Motor neuron (in vitro differentiated cells): Measurements from ENCODE around the gene MYMK. TPM values are rescaled to one million over a fixed set of nuclear protein-coding genes. Genes with fewer than 3 reads are reported as not detected.

Experiments used
- ATAC-seq, 8 experiments: fragments of 200-7000 bp; cut with Tn5 transposase; replicated peaks in 6 of 8; 2 replicates each; pipeline ENCODE4 v1.8.0; 2021; ENCODE audit warnings: mild to moderate bottlenecking in 8 of 8, moderate library complexity in 8 of 8
- H3K27ac ChIP-seq, 2 donors: fragments of 250-450 bp; sonication (Bioruptor Pico); 2 replicates each; pipeline ENCODE4 v1.9.0; 2021; ENCODE audit warnings: antibody characterized with exemption in 2 of 2, mild to moderate bottlenecking in 2 of 2, moderate library complexity in 1 of 2
- H3K4me1 ChIP-seq, 2 donors: fragments of 250-450 bp; sonication (Bioruptor Pico); replicated peaks in 1 of 2; 2 replicates each; pipeline ENCODE4 v1.6.1; 2021; ENCODE audit warnings: antibody characterized with exemption in 2 of 2, mild to moderate bottlenecking in 2 of 2, moderate library complexity in 1 of 2
- H3K4me3 ChIP-seq, 5 donors: fragments of 250-450 bp; sonication (Bioruptor Pico); 2 replicates each; pipeline ENCODE4 v1.9.0; 2021; ENCODE audit warnings: antibody characterized with exemption in 5 of 5, mild to moderate bottlenecking in 5 of 5, moderate library complexity in 4 of 5
- WGBS, 10 experiments: fragments of 450-650 bp; shearing (Covaris generic); methylation state at CpG; one replicate each; pipeline ENCODE4 v1.0.0; 2022; 5-methylcytosine and 5-hydroxymethylcytosine counted together
- in situ Hi-C, 9 experiments: fragments of 400-800 bp; cut with MboI; loops; one replicate each; pipeline ENCODE4 v1.15.0; 2021; ENCODE audit warnings: low sequenced_read_pairs in 9 of 9, low pct_unique_long_range_greater_than_20kb in 2 of 9; ENCODE audit not compliant: unreplicated experiment in 9 of 9
- total RNA-seq, 8 experiments: library from RNA; unstranded; fragments of 300-600 nt; gene quantifications; 2 replicates each; pipeline versions ENCODE4 v1.2.3 to v1.2.4, GENCODE V29; 2022

MYMK gene
- total RNA-seq, 8 experiments from 2014 or later: not detected

DNA sequence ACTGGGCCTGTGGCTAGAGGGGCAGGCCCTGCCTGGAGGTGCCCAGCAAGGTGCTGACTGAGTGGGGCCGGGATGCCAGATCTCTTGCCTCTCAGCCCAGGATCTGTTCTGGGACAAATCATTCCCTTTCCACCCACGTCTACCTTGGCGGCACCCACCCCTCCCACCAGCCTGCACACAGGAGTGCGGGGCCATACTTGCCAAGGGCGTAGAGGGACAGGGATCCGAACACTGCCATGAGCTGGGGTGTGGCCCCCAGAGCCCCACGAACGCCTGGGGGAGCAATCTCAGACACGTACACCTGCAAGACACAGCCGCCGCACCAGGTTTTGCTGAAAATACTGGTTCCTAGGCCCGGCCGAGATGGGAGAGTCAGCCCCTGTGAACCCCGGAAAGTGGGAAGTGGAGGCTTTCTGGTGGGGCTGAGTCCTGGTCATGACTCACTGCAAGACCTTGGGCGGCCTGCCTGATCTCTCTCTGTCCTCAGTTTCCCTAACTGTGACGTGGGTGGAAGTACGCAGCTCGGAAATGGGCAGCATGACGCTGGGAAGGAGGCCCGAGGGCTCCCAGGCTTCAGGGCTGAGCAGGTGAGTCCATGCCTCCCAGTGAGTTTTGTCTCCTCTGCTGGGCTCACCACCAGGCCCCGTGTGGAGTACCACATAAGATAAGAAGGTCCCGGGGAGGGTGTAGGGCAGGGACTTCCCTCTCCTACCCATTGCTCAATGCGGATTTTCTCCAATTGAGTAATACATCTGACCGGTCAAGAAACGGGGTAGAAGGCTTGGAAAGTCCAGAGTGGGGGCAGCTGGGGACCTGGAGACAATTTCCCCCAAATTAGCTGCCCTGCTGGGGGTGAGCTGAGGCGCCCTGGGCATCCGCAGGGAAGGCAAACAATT is 48.5 kb downstream of the MYMK start:
- 76 to 100% (median 91%) methylated on average over 1 to 7 of the region's 27 CpGs; no CpG with 5 or more reads in 4 of the 10 experiments for WGBS, 10 experiments
- no peak overlapping the region for H3K27ac ChIP-seq
- no peak overlapping the region for H3K4me3 ChIP-seq
- H3K4me1 ChIP-seq: peaks cover 11 to 13% of the 10 kb centered on the region in 2 donors
- in situ Hi-C loops: loop anchor here in 5 of 9 experiments (25.0 kb wide), 3 partner anchors 289 to 464 kb away; partner anchors contain the start of gene GTF3C5 (in 2 of the 5)
- ATAC-seq: no peak

GRCh38 chr9:133475292-133476012 is 49.3 kb downstream of the MYMK start:
- Histone ChIP-seq H3K4me3 (no peak overlapping the region), H3K27ac (no peak overlapping the region), H3K4me1 (peaks cover 11 to 13% of the 10 kb centered on the region in 2 donors)
- no peak for ATAC-seq
- in situ Hi-C loops: loop anchor here in 5 of 9 experiments (25.0 kb wide), 3 partner anchors 288 to 463 kb away; partner anchors contain the start of gene GTF3C5 (in 2 of the 5)
- WGBS, 10 experiments: 87 to 100% (median 99%) methylated on average over 1 to 14 of the region's 27 CpGs; no CpG with 5 or more reads in 6 of the 10 experiments

GRCh38 chr9:133474853-133475252 is 49.9 kb downstream of the MYMK start:
- H3K4me3 ChIP-seq: no peak overlapping the region
- 98 to 100% methylated on average over 1 to 5 of the region's 20 CpGs; no CpG with 5 or more reads in 8 of the 10 experiments for WGBS, 10 experiments
- H3K4me1 ChIP-seq: peaks cover 11 to 12% of the 10 kb centered on the region in 2 donors
- in situ Hi-C loops: loop anchor here in 5 of 9 experiments (25.0 kb wide), 3 partner anchors 288 to 463 kb away; partner anchors contain the start of gene GTF3C5 (in 2 of the 5)
- no peak for ATAC-seq
- no peak overlapping the region for H3K27ac ChIP-seq

DNA sequence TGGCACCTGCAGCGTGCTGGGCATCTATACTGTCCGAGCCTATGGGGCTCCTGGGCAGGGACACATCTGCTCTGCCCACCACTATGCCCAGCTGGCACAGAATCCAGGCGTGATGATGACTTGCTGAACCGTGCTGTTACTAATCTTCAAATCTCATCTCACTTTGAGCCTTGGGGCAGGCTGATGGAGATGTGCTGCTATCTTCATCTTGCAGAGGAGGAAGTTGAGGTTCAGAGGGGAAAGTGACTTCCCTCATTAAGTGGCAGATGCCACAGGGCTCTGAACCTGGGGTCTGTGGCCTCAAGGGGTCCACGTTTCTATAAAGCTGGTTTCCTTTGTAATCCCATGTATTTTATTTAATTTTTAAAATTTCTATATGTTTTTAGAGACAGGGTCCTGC is 50.5 kb downstream of the MYMK start:
- peaks cover 8% of the 10 kb centered on the region in 2 donors for H3K4me1 ChIP-seq
- 93 to 100% methylated on average over 1 to 5 of the region's 5 CpGs; no CpG with 5 or more reads in 8 of the 10 experiments for WGBS, 10 experiments
- H3K27ac ChIP-seq: no peak overlapping the region
- in situ Hi-C loops: no loop called here
- H3K4me3 ChIP-seq: no peak overlapping the region
- no peak for ATAC-seq

- Histone ChIP-seq H3K27ac (no peak overlapping the region), H3K4me1 (peaks cover 8% of the 10 kb centered on the region in 2 donors), H3K4me3 (no peak overlapping the region)
- no peak for ATAC-seq
- in situ Hi-C loops: no loop called here
- WGBS, 10 experiments: 90 to 100% (median 96%) methylated on average over 1 to 9 of the region's 20 CpGs; no CpG with 5 or more reads in 6 of the 10 experiments
Observed at GRCh38 chr9:133473743-133474142, 51.0 kb downstream of the MYMK start.

- no peak for ATAC-seq
- in situ Hi-C loops: no loop called here
- Histone ChIP-seq H3K4me3 (no peak overlapping the region), H3K4me1 (peaks cover 1 to 4% of the 10 kb centered on the region in 2 donors), H3K27ac (no peak overlapping the region)
- WGBS, 10 experiments: 83% methylated on average over 1 of the region's 19 CpGs; no CpG with 5 or more reads in 9 of the 10 experiments
Observed at GRCh38 chr9:133472753-133473378, 51.9 kb downstream of the MYMK start.

DNA sequence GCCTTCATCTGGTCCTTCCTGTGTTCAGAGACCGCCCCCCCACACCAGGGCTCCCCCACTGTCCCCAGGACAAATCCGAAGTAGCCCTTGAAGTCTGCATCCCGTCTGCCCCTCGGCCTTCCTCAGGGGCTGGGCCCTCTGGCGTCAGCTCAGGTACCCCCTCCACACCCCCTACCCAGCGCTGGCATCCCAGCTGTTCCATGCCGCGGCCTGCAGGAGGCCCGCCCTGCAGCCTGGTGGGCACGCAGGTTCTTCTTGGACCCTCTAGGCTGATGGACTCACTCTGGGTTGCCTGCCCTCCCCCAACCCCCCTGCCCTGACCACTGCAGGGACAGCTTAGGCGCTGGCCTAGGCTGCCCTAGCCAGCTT is 52.5 kb downstream of the MYMK start:
- WGBS, 10 experiments: no CpG with 5 or more reads among the region's 11 CpGs
- no peak overlapping the region for H3K4me3 ChIP-seq
- no peak for ATAC-seq
- in situ Hi-C loops: no loop called here
- H3K27ac ChIP-seq: no peak overlapping the region
- H3K4me1 ChIP-seq: no peaks in the 10 kb centered on the region

GRCh38 chr9:133471551-133472276 is 53.0 kb downstream of the MYMK start:
- Histone ChIP-seq H3K27ac (no peak overlapping the region), H3K4me1 (no peaks in the 10 kb centered on the region), H3K4me3 (no peak overlapping the region)
- in situ Hi-C loops: no loop called here
- ATAC-seq: peak in 1 of 8 experiments; percentile 4
- 34 to 94% (median 90%) methylated on average over 1 to 9 of the region's 27 CpGs; no CpG with 5 or more reads in 5 of the 10 experiments for WGBS, 10 experiments

DNA sequence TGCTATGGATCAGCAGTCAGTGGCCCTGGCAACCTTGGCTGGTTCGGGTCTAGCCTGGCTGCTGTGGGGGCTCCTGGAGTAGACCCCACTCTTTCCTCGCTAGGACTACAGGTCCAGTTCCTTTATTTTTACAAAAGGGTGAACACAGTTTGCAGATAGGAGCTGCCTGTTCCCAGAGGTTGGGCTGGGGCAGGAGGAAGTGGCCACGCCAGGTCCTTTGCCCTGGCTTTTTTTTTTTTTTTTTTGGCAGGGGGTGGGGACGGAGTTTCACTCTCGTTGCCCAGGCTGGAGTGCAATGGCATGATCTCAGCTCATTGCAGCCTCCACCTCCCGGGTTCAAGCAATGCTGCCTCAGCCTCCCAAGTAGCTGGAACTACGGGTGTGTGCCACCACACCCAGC is 53.8 kb downstream of the MYMK start:
- Histone ChIP-seq H3K27ac (no peak overlapping the region), H3K4me3 (no peak overlapping the region), H3K4me1 (no peaks in the 10 kb centered on the region)
- ATAC-seq: no peak
- in situ Hi-C loops: no loop called here
- 67 to 100% (median 87%) methylated on average over 1 to 4 of the region's 7 CpGs; no CpG with 5 or more reads in 4 of the 10 experiments for WGBS, 10 experiments

DNA sequence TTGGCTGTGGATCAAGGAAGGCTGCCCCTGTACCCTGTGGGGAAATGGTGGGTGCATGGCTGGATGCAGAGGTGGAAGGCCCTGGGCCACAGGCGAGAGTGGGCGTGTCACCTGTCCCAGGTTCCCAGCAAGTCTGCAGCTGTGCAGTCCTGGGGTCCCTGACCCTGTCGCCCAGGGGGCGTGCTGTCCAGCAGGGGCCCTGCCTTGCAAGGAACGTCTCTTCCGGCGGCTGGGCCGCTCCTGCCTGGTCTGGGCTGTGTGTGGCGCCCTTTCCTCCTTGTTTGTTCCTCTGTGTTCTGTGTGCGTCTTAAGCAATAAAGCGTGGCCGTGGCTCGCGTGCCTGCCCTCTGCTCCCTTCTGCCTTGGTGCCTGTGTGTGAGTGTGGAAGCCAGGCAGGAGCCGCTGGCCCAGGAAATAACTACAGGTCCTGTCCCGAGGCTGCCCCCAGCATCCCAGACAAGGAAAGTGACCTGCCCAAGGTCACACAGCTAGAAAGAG is 54.3 kb downstream of the MYMK start:
- no peak overlapping the region for H3K27ac ChIP-seq
- 48 to 100% (median 80%) methylated on average over 1 to 10 of the region's 16 CpGs; no CpG with 5 or more reads in 5 of the 10 experiments for WGBS, 10 experiments
- ATAC-seq: peak in 3 of 8 experiments; percentile 7 to 11 (median 11)

DNA sequence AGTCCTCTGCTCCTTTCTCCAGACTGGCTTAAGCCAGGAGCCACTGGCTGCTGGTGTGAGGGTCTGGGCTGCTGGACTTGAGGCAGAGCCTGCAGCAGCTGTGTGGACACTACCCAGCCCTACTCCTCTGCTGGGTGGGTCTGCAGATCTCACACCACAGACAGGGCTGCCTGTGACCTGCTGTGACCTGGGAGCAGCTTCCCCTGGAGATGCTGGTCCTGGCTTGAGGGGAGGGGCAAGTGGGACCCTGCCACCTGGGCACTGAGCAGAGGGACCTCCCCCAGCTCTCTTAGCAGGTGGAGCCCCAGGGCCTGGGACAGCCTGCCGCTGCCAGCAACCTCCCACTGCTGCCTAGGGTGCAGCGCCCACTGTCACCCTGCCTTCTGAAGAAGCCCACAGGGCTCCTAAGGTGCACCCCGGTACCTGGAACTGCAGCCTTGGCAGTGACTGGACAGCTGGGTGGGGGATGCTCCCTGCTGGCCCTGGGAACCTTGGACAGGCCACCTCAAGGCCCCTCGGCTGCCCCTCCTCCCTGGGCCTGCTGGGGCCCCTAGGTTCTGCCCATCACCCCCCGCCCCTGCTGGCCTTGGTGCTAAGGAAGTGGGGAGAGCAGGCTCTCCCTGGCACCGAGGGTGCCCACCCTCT is 55.9 kb downstream of the MYMK start:
- Histone ChIP-seq H3K4me3 (no peak overlapping the region), H3K4me1 (no peaks in the 10 kb centered on the region), H3K27ac (no peak overlapping the region)
- in situ Hi-C loops: no loop called here
- ATAC-seq: peak in 5 of 8 experiments; percentile 4 to 14 (median 6)
- WGBS, 10 experiments: 100% methylated on average over 2 of the region's 6 CpGs; no CpG with 5 or more reads in 9 of the 10 experiments

More for the DNA sequence above, 54.3 kb downstream of the MYMK start:
- Histone ChIP-seq H3K4me1 (no peaks in the 10 kb centered on the region), H3K4me3 (no peak overlapping the region)
- in situ Hi-C loops: no loop called here

DNA sequence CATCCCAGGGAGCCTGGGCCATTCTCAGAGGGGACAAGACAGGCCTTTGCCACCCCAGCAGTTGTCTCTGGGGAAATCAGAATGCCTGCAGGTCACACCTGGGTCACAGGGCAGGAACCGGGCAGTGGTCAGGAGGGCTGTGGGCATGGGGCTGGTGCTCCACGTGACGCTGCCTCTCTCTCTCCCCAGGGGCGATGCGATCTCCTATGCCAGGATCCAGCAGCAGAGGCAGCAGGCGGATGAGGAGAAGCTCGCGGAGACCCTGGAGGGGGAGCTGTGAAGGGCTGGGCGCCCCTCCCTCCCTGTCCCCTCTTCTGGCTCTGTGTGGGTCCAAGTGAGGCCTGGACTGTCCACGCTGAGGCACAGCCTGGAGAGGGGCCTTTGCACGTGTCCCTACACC is 56.4 kb downstream of the MYMK start:
- no CpG with 5 or more reads among the region's 11 CpGs for WGBS, 10 experiments
- H3K4me3 ChIP-seq: no peak overlapping the region
- peak in 4 of 8 experiments; percentile 10 to 28 (median 12) for ATAC-seq
- no peak overlapping the region for H3K27ac ChIP-seq
- no peaks in the 10 kb centered on the region for H3K4me1 ChIP-seq
- in situ Hi-C loops: no loop called here
